GM12878 (cell line): ENCODE measurements around the gene RICTOR. TPM values are rescaled to one million over a fixed set of nuclear protein-coding genes. Genes with fewer than 3 reads are reported as not detected.

Experiments
- ATAC-seq: fragments of 200-7000 bp; cut with Tn5 transposase; 3 replicates; pipeline ENCODE4 v1.9.1; 2020; ENCODE audit warnings: mild to moderate bottlenecking, moderate library complexity
- BruUV-seq: library from RNA; stranded (reverse); fragments of 400-500 nt; replicated peaks from 2 replicates; lab custom pipeline; 2021; lab: Mats Ljungman, UMichigan
- CTCF ChIA-PET: fragments of 300-600 bp; sonication (Branson Sonifier 250); formaldehyde crosslinking; extraction: SDS; loops from one replicate; lab custom pipeline; 2021; ENCODE audit warnings: inconsistent platforms; lab: Yijun Ruan, JAX
- POLR2A ChIA-PET: fragments of 350-600 bp; formaldehyde crosslinking; extraction: SDS; loops from one replicate; lab custom pipeline; 2021; ENCODE audit warnings: inconsistent platforms; lab: Charles Lee
- RAD21 ChIA-PET: fragments of 300-600 bp; sonication (Branson Sonifier 250); formaldehyde crosslinking; loops from one replicate; lab custom pipeline; 2023; ENCODE audit warnings: antibody characterized with exemption; ENCODE audit not compliant: unreplicated experiment; lab: Charles Lee
- SMC1A ChIA-PET: fragments of 300-600 bp; sonication (Branson Sonifier 250); formaldehyde crosslinking; loops from one replicate; lab custom pipeline; 2023; ENCODE audit not compliant: unreplicated experiment, uncharacterized antibody; lab: Charles Lee
- DNase-seq: peaks from one replicate; pipeline ENCODE4 v3.0.0-alpha.2; 2011; ENCODE audit warnings: low read depth, low spot score
- FAIRE-seq: peaks from 3 replicates; lab custom pipeline; 2011; peaks lifted over from hg19 to GRCh38; lab: Jason Lieb, UNC
- H2AFZ ChIP-seq: 2 replicates; pipeline ENCODE4 v1.6.0; 2011; ENCODE audit warnings: low read depth, low read length, control low read depth; ENCODE audit not compliant: control insufficient read depth
- H3K27ac ChIP-seq: 2 replicates; pipeline ENCODE4 v1.5.1; 2011; ENCODE audit warnings: control low read depth; ENCODE audit not compliant: control insufficient read depth, insufficient read depth
- H3K27me3 ChIP-seq, 2 experiments: replicated peaks in 1 of 2; 2 replicates each; pipeline versions ENCODE4 v1.6.0 to v1.6.1; 2011; ENCODE audit warnings: low read length in 1 of 2; ENCODE audit not compliant: control insufficient read depth in 2 of 2, insufficient read depth in 2 of 2
- H3K36me3 ChIP-seq, 2 experiments: 2 replicates each; pipeline ENCODE4 v1.5.1; 2011; ENCODE audit warnings: low read length in 1 of 2; ENCODE audit not compliant: control insufficient read depth in 2 of 2, insufficient read depth in 2 of 2
- H3K4me1 ChIP-seq: 2 replicates; pipeline ENCODE4 v1.6.1; 2011; ENCODE audit warnings: mild to moderate bottlenecking, low read length, moderate library complexity, mixed read lengths; ENCODE audit not compliant: control insufficient read depth, insufficient read depth
- H3K4me2 ChIP-seq: 2 replicates; pipeline ENCODE4 v1.6.0; 2011; ENCODE audit warnings: control low read depth; ENCODE audit not compliant: control insufficient read depth, insufficient read depth
- H3K4me3 ChIP-seq: fragments of 200-600 bp; sonication (generic); 2 replicates; pipeline ENCODE4 v1.5.1; 2016
- H3K79me2 ChIP-seq: 2 replicates; pipeline ENCODE4 v1.6.0; 2011; ENCODE audit warnings: low read length; ENCODE audit not compliant: control insufficient read depth, insufficient read depth
- H3K9ac ChIP-seq: 2 replicates; pipeline ENCODE4 v1.8.0; 2011; ENCODE audit warnings: low read length, control low read depth, mixed read lengths; ENCODE audit not compliant: control insufficient read depth, insufficient read depth
- H3K9me3 ChIP-seq: replicated peaks from 3 replicates; pipeline ENCODE4 v1.5.1; 2011; ENCODE audit warnings: mild to moderate bottlenecking, low read length; ENCODE audit not compliant: control insufficient read depth, insufficient read depth
- H4K20me1 ChIP-seq: 2 replicates; pipeline ENCODE4 v1.6.0; 2011; ENCODE audit not compliant: control insufficient read depth, insufficient read depth
- ATF2 ChIP-seq: IDR thresholded peaks from 2 replicates; pipeline ENCODE4 v1.6.1; 2012; ENCODE audit warnings: low read length, inconsistent platforms
- CHD4 ChIP-seq: fragments of 200-600 bp; sonication (generic); IDR thresholded peaks from 2 replicates; pipeline ENCODE4 v1.6.1; 2016; ENCODE audit warnings: mild to moderate bottlenecking
- EP300 ChIP-seq, 2 experiments: fragments of 150-350 bp in 1 of 2; IDR thresholded peaks; 2 replicates each; pipeline ENCODE4 v1.6.1; 2011 to 2012; ENCODE audit warnings: low read depth in 2 of 2, low read length in 2 of 2, borderline replicate concordance in 1 of 2, improper control_type of control experiment in 1 of 2, inconsistent platforms in 1 of 2; ENCODE audit not compliant: control insufficient read depth in 1 of 2
- HCFC1 ChIP-seq: fragments of 150-350 bp; IDR thresholded peaks from 2 replicates; pipeline ENCODE4 v1.6.1; 2014; ENCODE audit warnings: low read length
- IKZF2 ChIP-seq, 2 experiments: fragments of 450-650 bp; IDR thresholded peaks; 2 replicates each; pipeline ENCODE4 v1.6.1; 2017; ENCODE audit warnings: mild to moderate bottlenecking in 2 of 2, moderate library complexity in 2 of 2
- NR2F1 ChIP-seq: fragments of 450-650 bp; conservative IDR thresholded peaks from 2 replicates; pipeline ENCODE4 v1.6.1; 2017; ENCODE audit warnings: mild to moderate bottlenecking
- POLR2AphosphoS5 ChIP-seq: IDR thresholded peaks from 2 replicates; pipeline ENCODE4 v1.6.1; 2011; ENCODE audit warnings: mild to moderate bottlenecking, low read length, inconsistent platforms
- RCOR1 ChIP-seq: conservative IDR thresholded peaks from 2 replicates; pipeline ENCODE4 v1.6.1; 2012; ENCODE audit warnings: low read depth, low read length, improper control_type of control experiment
- SMAD1 ChIP-seq: fragments of 450-650 bp; IDR thresholded peaks from 2 replicates; pipeline ENCODE4 v1.6.1; 2018; ENCODE audit warnings: mild to moderate bottlenecking, low read depth; ENCODE audit not compliant: partially characterized antibody
- SMARCA5 ChIP-seq: fragments of 450-650 bp; IDR thresholded peaks from 2 replicates; pipeline ENCODE4 v1.6.1; 2017; ENCODE audit warnings: mild to moderate bottlenecking
- TARDBP ChIP-seq: IDR thresholded peaks from 2 replicates; pipeline ENCODE4 v1.6.1; 2016; ENCODE audit warnings: borderline replicate concordance
- WGBS: methylation state at CpG from one replicate; pipeline ENCODE4 v1.1.6; 2016; ENCODE audit warnings: low lambda C conversion rate; ENCODE audit not compliant: insufficient replicate concordance, insufficient coverage; ENCODE audit errors: missing lambda C conversion rate; 5-methylcytosine and 5-hydroxymethylcytosine counted together
- in situ Hi-C: fragments of 300-500 bp; cut with MboI; formaldehyde crosslinking; loops from 9 replicates; pipeline ENCODE4 v1.14.3; 2018; ENCODE audit warnings: mixed read lengths
- intact Hi-C: fragments of 100-400 bp; cut with micrococcal nuclease; formaldehyde crosslinking; loops from one replicate; pipeline ENCODE4 v1.14.2; 2022; ENCODE audit not compliant: unreplicated experiment
- polyA plus RNA-seq, 11 experiments: library from polyadenylated mRNA; depleted of rRNA in 4 of 11; unstranded in 6 of 11; stranded (reverse) in 5 of 11; fragments of >200 nt; fragmentation: Nextera tagmentation in 4 of 11; fragmentation: Illumina TruSeq in 1 of 11; extraction: Ambion mirVana in 4 of 11; extraction: Trizol in 1 of 11; gene quantifications; 1 replicate in 1 of 11; 2 replicates in 10 of 11; pipeline versions ENCODE4 v1.2.1 to v1.2.3, GENCODE V29; 2011 to 2016; ENCODE audit warnings: inconsistent platforms in 2 of 11, missing spikeins in 2 of 11, low read depth in 1 of 11
- total RNA-seq, 4 experiments: library from RNA; depleted of rRNA in 3 of 4; stranded (reverse); fragments of >200 nt in 3 of 4; fragmentation: Illumina TruSeq in 1 of 4; extraction: Trizol in 1 of 4; gene quantifications; 2 replicates each; pipeline versions ENCODE4 v1.2.1 to v1.2.3, GENCODE V29; 2013 to 2021

RICTOR gene
- total and polyA plus RNA-seq, 10 of the 15 experiments (the other 5 are each of a cell fraction or from before 2014, with no cell fraction given) = 2.7 to 23.0 (median 6.9) TPM

GRCh38 chr5:39064450-39064849, 9.7 kb downstream of the RICTOR start:
- POLR2A ChIA-PET = no interaction called here
- no peak overlapping the region for H3K27ac ChIP-seq
- SMC1A ChIA-PET = no interaction called here
- H3K9me3 ChIP-seq = peaks cover 18% of the 10 kb centered on the region
- H3K9ac ChIP-seq = no peak overlapping the region
- no peaks in the 10 kb centered on the region for H4K20me1 ChIP-seq
- no peak for FAIRE-seq
- intact Hi-C loops = no loop called here
- no peaks in the 10 kb centered on the region for H3K4me1 ChIP-seq
- RAD21 ChIA-PET = no interaction called here
- no peak for ATAC-seq
- WGBS = 99% methylated on average over 3 of the region's 3 CpGs
- no peak for DNase-seq
- no peak overlapping the region for H2AFZ ChIP-seq
- H3K79me2 ChIP-seq = peaks cover 48% of the 10 kb centered on the region
- H3K4me2 ChIP-seq = no peak overlapping the region
- no TSS peak for BruUV-seq
- no peak overlapping the region for H3K4me3 ChIP-seq
- in situ Hi-C loops = no loop called here
- CTCF ChIA-PET = interaction anchor here (2.1 kb wide), 1 partner anchor 16 kb away, joined by 7 read pairs; no protein-coding TSS in a partner anchor
- TF ChIP-seq CHD4 = no peak
- no peak for TF ChIP-seq ATF2
- no peak for TF ChIP-seq RCOR1
- TF ChIP-seq HCFC1 = no peak
- no peak for TF ChIP-seq EP300 (IDR thresholded peaks at IDR 0.05; ENCODE audit: borderline replicate concordance in 1 of 2, control insufficient read depth in 1 of 2, low read depth in 2 of 2, low read length in 2 of 2)
- TF ChIP-seq SMAD1 = no peak
- TF ChIP-seq SMARCA5 = no peak
- TF ChIP-seq IKZF2 (IDR thresholded peaks at IDR 0.05) = no peak
- no peak for TF ChIP-seq TARDBP
- no peak for TF ChIP-seq NR2F1
- no peak for TF ChIP-seq POLR2AphosphoS5
- peaks cover 2 to 5% of the 10 kb centered on the region in 2 experiments for H3K36me3 ChIP-seq
- H3K27me3 ChIP-seq = no peaks in the 10 kb centered on the region
